Measurements from ENCODE around the gene ADH5.

Gene ADH5

GRCh38 chr4:99078931-99079624 lies 9.5 kb downstream of the ADH5 start:
- DNase-seq (ENCODE audit: low read depth): no peak
- TF ChIP-seq POLR2A (IDR thresholded peaks at IDR 0.05; ENCODE audit: extremely low read depth, insufficient read length) (no peak), MAX (IDR thresholded peaks at IDR 0.05; ENCODE audit: low read depth, low read length) (no peak), CTCF (IDR thresholded peaks at IDR 0.05; ENCODE audit: low read depth, low read length) (no peak), MYC (IDR thresholded peaks at IDR 0.05; ENCODE audit: low read depth, low read length) (no peak)
- no peak overlapping the region for H3K4me3 ChIP-seq (ENCODE audit: low read depth, low read length)

GRCh38 chr4:99078336-99078735 lies 10.3 kb downstream of the ADH5 start:
- TF ChIP-seq CTCF (IDR thresholded peaks at IDR 0.05; ENCODE audit: low read depth, low read length) (no peak), MAX (IDR thresholded peaks at IDR 0.05; ENCODE audit: low read depth, low read length) (no peak), MYC (IDR thresholded peaks at IDR 0.05; ENCODE audit: low read depth, low read length) (no peak), POLR2A (IDR thresholded peaks at IDR 0.05; ENCODE audit: extremely low read depth, insufficient read length) (no peak)
- H3K4me3 ChIP-seq (ENCODE audit: low read depth, low read length): no peak overlapping the region
- no peak for DNase-seq (ENCODE audit: low read depth)

GRCh38 chr4:99077177-99077576 lies 11.4 kb downstream of the ADH5 start:
- no peak overlapping the region for H3K4me3 ChIP-seq (ENCODE audit: low read depth, low read length)
- no peak for DNase-seq (ENCODE audit: low read depth)
- no peak for TF ChIP-seq MYC (IDR thresholded peaks at IDR 0.05; ENCODE audit: low read depth, low read length)
- TF ChIP-seq CTCF (IDR thresholded peaks at IDR 0.05; ENCODE audit: low read depth, low read length): no peak
- no peak for TF ChIP-seq POLR2A (IDR thresholded peaks at IDR 0.05; ENCODE audit: extremely low read depth, insufficient read length)
- TF ChIP-seq MAX (IDR thresholded peaks at IDR 0.05; ENCODE audit: low read depth, low read length): no peak

GRCh38 chr4:99076292-99076976 lies 12.2 kb downstream of the ADH5 start:
- TF ChIP-seq MAX (IDR thresholded peaks at IDR 0.05; ENCODE audit: low read depth, low read length): no peak
- TF ChIP-seq CTCF (IDR thresholded peaks at IDR 0.05; ENCODE audit: low read depth, low read length): no peak
- no peak for TF ChIP-seq POLR2A (IDR thresholded peaks at IDR 0.05; ENCODE audit: extremely low read depth, insufficient read length)
- TF ChIP-seq MYC (IDR thresholded peaks at IDR 0.05; ENCODE audit: low read depth, low read length): no peak
- no peak overlapping the region for H3K4me3 ChIP-seq (ENCODE audit: low read depth, low read length)
- DNase-seq (ENCODE audit: low read depth): no peak

- H3K4me3 ChIP-seq (ENCODE audit: low read depth, low read length): no peak overlapping the region
- TF ChIP-seq POLR2A (IDR thresholded peaks at IDR 0.05; ENCODE audit: extremely low read depth, insufficient read length) (no peak), CTCF (IDR thresholded peaks at IDR 0.05; ENCODE audit: low read depth, low read length) (no peak), MAX (IDR thresholded peaks at IDR 0.05; ENCODE audit: low read depth, low read length) (no peak), MYC (IDR thresholded peaks at IDR 0.05; ENCODE audit: low read depth, low read length) (no peak)
- no peak for DNase-seq (ENCODE audit: low read depth)
These were observed 13.8 kb downstream of the ADH5 start for GRCh38 chr4:99074816-99075215.

Data from NB4 (cell line).